Measurements from ENCODE around the gene SOCS6. TPM values are rescaled to one million over a fixed set of nuclear protein-coding genes. Genes with fewer than 3 reads are reported as not detected.
"Not testable (repeated sequence)": the region's sequence is repeated elsewhere in the genome, so short reads cannot be mapped to it uniquely, and the experiment has no call there.

Gene SOCS6
- polyA plus RNA-seq, 2 donors = 6.7 to 12.7 TPM

- H3K4me1 ChIP-seq (ENCODE audit: control insufficient read depth in 2 of 2, insufficient read depth in 2 of 2, low read length in 1 of 2) = no peaks in the 10 kb centered on the region
- H3K27me3 ChIP-seq (ENCODE audit: control insufficient read depth in 1 of 2, insufficient read depth in 2 of 2, low read length in 2 of 2) = no peaks in the 10 kb centered on the region
- WGBS, 2 donors = 85 to 89% methylated on average over 3 of the region's 3 CpGs
- H3K4me3 ChIP-seq (ENCODE audit: low read depth in 1 of 2, low read length in 2 of 2) = no peak overlapping the region
- H3K27ac ChIP-seq (ENCODE audit: low read depth in 2 of 2, low read length in 1 of 2) = no peak overlapping the region
- H3K36me3 ChIP-seq (ENCODE audit: control insufficient read depth in 2 of 2, insufficient read depth in 2 of 2, low read length in 1 of 2) = no peaks in the 10 kb centered on the region
- no peaks in the 10 kb centered on the region for H3K9me3 ChIP-seq (ENCODE audit: control insufficient read depth in 2 of 2, insufficient read depth in 1 of 2, low read depth in 1 of 2, low read length in 1 of 2)
Measured at GRCh38 chr18:70365361-70365760, 76.5 kb downstream of the SOCS6 start.

DNA sequence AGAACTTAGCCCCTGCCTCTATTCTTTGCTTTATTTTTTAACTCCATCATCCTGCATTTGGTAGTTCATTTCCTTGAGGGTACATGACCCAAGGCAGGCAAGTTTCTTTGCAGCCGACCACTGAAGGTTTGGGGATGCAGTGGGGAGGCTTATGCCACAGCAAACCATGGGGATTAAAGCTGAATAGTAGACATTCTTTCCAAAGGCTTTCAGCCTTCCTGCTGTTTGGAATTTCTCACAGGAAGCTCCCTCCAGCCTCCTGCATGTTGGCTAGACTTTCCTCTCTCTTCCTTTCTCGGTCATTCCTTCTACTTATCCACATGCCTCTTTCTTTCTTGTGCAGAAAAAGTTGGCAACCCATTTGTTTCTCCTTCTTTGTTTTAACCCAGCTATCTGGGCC, 77.3 kb downstream of the SOCS6 start:
- 38 to 53% methylated on average over 2 of the region's 2 CpGs for WGBS, 2 donors
- H3K27ac ChIP-seq (ENCODE audit: low read depth in 2 of 2, low read length in 1 of 2) = no peak overlapping the region
- H3K27me3 ChIP-seq (ENCODE audit: control insufficient read depth in 1 of 2, insufficient read depth in 2 of 2, low read length in 2 of 2) = no peaks in the 10 kb centered on the region
- no peak overlapping the region for H3K4me3 ChIP-seq (ENCODE audit: low read depth in 1 of 2, low read length in 2 of 2)
- no peaks in the 10 kb centered on the region for H3K9me3 ChIP-seq (ENCODE audit: control insufficient read depth in 2 of 2, insufficient read depth in 1 of 2, low read depth in 1 of 2, low read length in 1 of 2)
- H3K36me3 ChIP-seq (ENCODE audit: control insufficient read depth in 2 of 2, insufficient read depth in 2 of 2, low read length in 1 of 2) = no peaks in the 10 kb centered on the region
- H3K4me1 ChIP-seq (ENCODE audit: control insufficient read depth in 2 of 2, insufficient read depth in 2 of 2, low read length in 1 of 2) = no peaks in the 10 kb centered on the region

GRCh38 chr18:70366670-70367069, 77.8 kb downstream of the SOCS6 start:
- Histone ChIP-seq H3K4me3 (ENCODE audit: low read depth in 1 of 2, low read length in 2 of 2) (no peak overlapping the region), H3K9me3 (ENCODE audit: control insufficient read depth in 2 of 2, insufficient read depth in 1 of 2, low read depth in 1 of 2, low read length in 1 of 2) (no peaks in the 10 kb centered on the region), H3K4me1 (ENCODE audit: control insufficient read depth in 2 of 2, insufficient read depth in 2 of 2, low read length in 1 of 2) (no peaks in the 10 kb centered on the region), H3K27ac (ENCODE audit: low read depth in 2 of 2, low read length in 1 of 2) (no peak overlapping the region), H3K36me3 (ENCODE audit: control insufficient read depth in 2 of 2, insufficient read depth in 2 of 2, low read length in 1 of 2) (no peaks in the 10 kb centered on the region), H3K27me3 (ENCODE audit: control insufficient read depth in 1 of 2, insufficient read depth in 2 of 2, low read length in 2 of 2) (no peaks in the 10 kb centered on the region)
- 87 to 89% methylated on average over 7 of the region's 7 CpGs for WGBS, 2 donors

DNA sequence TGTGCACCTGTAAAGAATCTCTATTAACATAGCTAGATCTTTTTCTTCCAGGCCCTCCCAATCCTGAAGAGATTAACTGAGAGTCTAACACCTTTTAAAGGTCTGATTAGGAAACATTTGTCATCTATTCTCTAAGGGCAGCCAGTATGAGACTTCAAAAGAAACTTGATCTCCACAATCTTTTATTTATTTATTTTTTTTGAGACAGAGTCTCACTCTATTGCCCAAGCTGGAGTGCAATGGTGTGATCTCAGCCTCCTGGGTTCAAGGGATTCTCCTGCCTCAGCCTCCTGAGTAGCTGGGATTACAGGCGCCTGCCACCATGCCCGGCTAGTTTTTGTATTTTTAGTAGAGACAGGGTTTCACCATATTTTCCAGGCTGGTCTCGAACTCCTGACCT, 78.5 kb downstream of the SOCS6 start:
- H3K4me3 ChIP-seq (ENCODE audit: low read depth in 1 of 2, low read length in 2 of 2); H3K27ac ChIP-seq (ENCODE audit: low read depth in 2 of 2, low read length in 1 of 2); H3K4me1 ChIP-seq (ENCODE audit: control insufficient read depth in 2 of 2, insufficient read depth in 2 of 2, low read length in 1 of 2); H3K9me3 ChIP-seq (ENCODE audit: control insufficient read depth in 2 of 2, insufficient read depth in 1 of 2, low read depth in 1 of 2, low read length in 1 of 2); H3K27me3 ChIP-seq (ENCODE audit: control insufficient read depth in 1 of 2, insufficient read depth in 2 of 2, low read length in 2 of 2); H3K36me3 ChIP-seq (ENCODE audit: control insufficient read depth in 2 of 2, insufficient read depth in 2 of 2, low read length in 1 of 2): not testable (repeated sequence)
- 85 to 87% methylated on average over 3 of the region's 3 CpGs for WGBS, 2 donors

GRCh38 chr18:70368903-70369302, 80.1 kb downstream of the SOCS6 start:
- no peak overlapping the region for H3K4me3 ChIP-seq (ENCODE audit: low read depth in 1 of 2, low read length in 2 of 2)
- no peaks in the 10 kb centered on the region for H3K4me1 ChIP-seq (ENCODE audit: control insufficient read depth in 2 of 2, insufficient read depth in 2 of 2, low read length in 1 of 2)
- H3K27ac ChIP-seq (ENCODE audit: low read depth in 2 of 2, low read length in 1 of 2) = no peak overlapping the region
- no peaks in the 10 kb centered on the region for H3K9me3 ChIP-seq (ENCODE audit: control insufficient read depth in 2 of 2, insufficient read depth in 1 of 2, low read depth in 1 of 2, low read length in 1 of 2)
- H3K27me3 ChIP-seq (ENCODE audit: control insufficient read depth in 1 of 2, insufficient read depth in 2 of 2, low read length in 2 of 2) = no peaks in the 10 kb centered on the region
- 82% methylated on average over 1 of the region's 1 CpG for WGBS, 2 donors
- no peaks in the 10 kb centered on the region for H3K36me3 ChIP-seq (ENCODE audit: control insufficient read depth in 2 of 2, insufficient read depth in 2 of 2, low read length in 1 of 2)

DNA sequence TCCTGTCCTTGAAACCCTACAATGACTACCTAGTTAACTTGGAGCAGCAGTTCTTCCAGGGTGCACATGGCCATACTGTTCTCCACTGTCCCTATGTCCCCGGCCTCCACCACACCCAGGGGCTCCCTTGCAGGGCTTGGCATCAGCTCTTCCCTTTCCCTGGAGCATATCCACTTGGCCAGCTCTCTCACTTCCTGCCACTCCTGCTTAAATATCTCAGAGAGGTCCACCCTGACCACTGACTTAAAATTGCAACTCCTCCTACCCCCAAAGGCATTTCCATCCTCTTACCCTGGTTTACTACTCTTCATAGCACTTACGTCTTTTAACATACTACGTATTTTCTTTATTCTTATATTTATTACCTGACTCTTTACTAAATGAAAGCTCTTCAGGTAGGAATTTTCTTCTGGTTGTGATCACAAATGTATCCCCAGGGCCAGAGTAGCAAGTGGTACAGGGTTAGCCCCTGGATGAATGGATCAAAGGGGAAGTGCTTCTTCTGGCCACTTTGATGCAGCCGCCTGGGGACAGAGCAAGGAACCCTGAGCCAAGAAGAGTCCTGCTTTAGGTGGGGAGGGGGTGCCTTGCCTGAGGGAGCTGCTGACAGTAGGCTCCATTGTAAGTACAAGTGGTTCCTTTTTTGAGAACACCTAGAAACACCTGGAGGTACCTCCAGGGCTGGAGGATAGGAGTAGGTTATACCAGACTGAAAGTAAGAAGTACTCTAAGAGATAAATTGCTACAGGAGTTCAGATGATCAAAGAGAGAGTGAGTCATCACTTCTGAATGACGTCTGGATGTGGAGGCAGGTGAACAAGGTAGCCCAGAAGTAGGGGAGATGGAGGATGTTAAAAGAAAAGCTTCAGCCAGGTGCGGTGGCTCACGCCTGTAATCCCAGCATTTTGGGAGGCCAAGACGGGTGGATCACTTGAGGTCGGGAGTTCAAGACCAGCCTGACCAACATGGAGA, 82.2 kb downstream of the SOCS6 start:
- WGBS, 2 donors = 79 to 80% methylated on average over 9 of the region's 9 CpGs
- Histone ChIP-seq H3K9me3 (ENCODE audit: control insufficient read depth in 2 of 2, insufficient read depth in 1 of 2, low read depth in 1 of 2, low read length in 1 of 2) (no peaks in the 10 kb centered on the region), H3K4me3 (ENCODE audit: low read depth in 1 of 2, low read length in 2 of 2) (no peak overlapping the region), H3K36me3 (ENCODE audit: control insufficient read depth in 2 of 2, insufficient read depth in 2 of 2, low read length in 1 of 2) (no peaks in the 10 kb centered on the region), H3K27ac (ENCODE audit: low read depth in 2 of 2, low read length in 1 of 2) (no peak overlapping the region), H3K4me1 (ENCODE audit: control insufficient read depth in 2 of 2, insufficient read depth in 2 of 2, low read length in 1 of 2) (no peaks in the 10 kb centered on the region), H3K27me3 (ENCODE audit: control insufficient read depth in 1 of 2, insufficient read depth in 2 of 2, low read length in 2 of 2) (no peaks in the 10 kb centered on the region)

- H3K27me3 ChIP-seq (ENCODE audit: control insufficient read depth in 1 of 2, insufficient read depth in 2 of 2, low read length in 2 of 2) = no peaks in the 10 kb centered on the region
- H3K36me3 ChIP-seq (ENCODE audit: control insufficient read depth in 2 of 2, insufficient read depth in 2 of 2, low read length in 1 of 2) = no peaks in the 10 kb centered on the region
- H3K9me3 ChIP-seq (ENCODE audit: control insufficient read depth in 2 of 2, insufficient read depth in 1 of 2, low read depth in 1 of 2, low read length in 1 of 2) = no peaks in the 10 kb centered on the region
- no peak overlapping the region for H3K4me3 ChIP-seq (ENCODE audit: low read depth in 1 of 2, low read length in 2 of 2)
- no peaks in the 10 kb centered on the region for H3K4me1 ChIP-seq (ENCODE audit: control insufficient read depth in 2 of 2, insufficient read depth in 2 of 2, low read length in 1 of 2)
- H3K27ac ChIP-seq (ENCODE audit: low read depth in 2 of 2, low read length in 1 of 2) = no peak overlapping the region
- 74 to 77% methylated on average over 2 of the region's 2 CpGs for WGBS, 2 donors
Measured at GRCh38 chr18:70371908-70372307, 83.1 kb downstream of the SOCS6 start.

- Histone ChIP-seq H3K9me3 (ENCODE audit: control insufficient read depth in 2 of 2, insufficient read depth in 1 of 2, low read depth in 1 of 2, low read length in 1 of 2) (no peaks in the 10 kb centered on the region), H3K27ac (ENCODE audit: low read depth in 2 of 2, low read length in 1 of 2) (no peak overlapping the region), H3K27me3 (ENCODE audit: control insufficient read depth in 1 of 2, insufficient read depth in 2 of 2, low read length in 2 of 2) (no peaks in the 10 kb centered on the region), H3K36me3 (ENCODE audit: control insufficient read depth in 2 of 2, insufficient read depth in 2 of 2, low read length in 1 of 2) (no peaks in the 10 kb centered on the region), H3K4me1 (ENCODE audit: control insufficient read depth in 2 of 2, insufficient read depth in 2 of 2, low read length in 1 of 2) (no peaks in the 10 kb centered on the region), H3K4me3 (ENCODE audit: low read depth in 1 of 2, low read length in 2 of 2) (no peak overlapping the region)
- WGBS, 2 donors = 75 to 76% methylated on average over 2 of the region's 2 CpGs
Measured at GRCh38 chr18:70372450-70373041, 83.7 kb downstream of the SOCS6 start.

DNA sequence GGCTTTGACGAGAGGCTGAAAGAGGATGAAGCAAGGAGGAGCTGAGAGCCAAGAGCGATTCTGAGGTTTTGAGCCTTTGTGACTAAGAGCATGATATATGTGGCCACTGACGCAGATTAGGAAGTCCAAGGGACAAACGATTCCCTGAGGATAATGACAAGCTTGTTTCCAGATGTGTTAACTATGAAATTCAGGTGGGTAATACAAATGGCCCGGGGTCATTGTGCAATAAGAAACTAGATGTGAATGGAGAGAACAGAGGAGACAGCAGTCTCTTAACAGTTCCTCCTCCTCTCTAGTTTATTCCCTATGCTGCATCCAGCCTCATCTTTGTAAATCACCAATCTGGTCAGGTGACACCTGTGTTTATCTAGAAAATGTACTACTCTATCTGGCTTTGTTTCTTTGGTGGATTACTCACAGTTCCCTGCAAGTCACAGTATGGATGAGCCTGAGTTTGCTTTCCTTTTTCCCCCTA, 84.2 kb downstream of the SOCS6 start:
- H3K4me1 ChIP-seq (ENCODE audit: control insufficient read depth in 2 of 2, insufficient read depth in 2 of 2, low read length in 1 of 2) = no peaks in the 10 kb centered on the region
- no peak overlapping the region for H3K27ac ChIP-seq (ENCODE audit: low read depth in 2 of 2, low read length in 1 of 2)
- 47 to 54% methylated on average over 5 of the region's 5 CpGs for WGBS, 2 donors
- no peak overlapping the region for H3K4me3 ChIP-seq (ENCODE audit: low read depth in 1 of 2, low read length in 2 of 2)
- no peaks in the 10 kb centered on the region for H3K9me3 ChIP-seq (ENCODE audit: control insufficient read depth in 2 of 2, insufficient read depth in 1 of 2, low read depth in 1 of 2, low read length in 1 of 2)
- no peaks in the 10 kb centered on the region for H3K36me3 ChIP-seq (ENCODE audit: control insufficient read depth in 2 of 2, insufficient read depth in 2 of 2, low read length in 1 of 2)
- H3K27me3 ChIP-seq (ENCODE audit: control insufficient read depth in 1 of 2, insufficient read depth in 2 of 2, low read length in 2 of 2) = no peaks in the 10 kb centered on the region
